HG02798 (cell line): ENCODE measurements around the gene NPAS3.

Experiments
- ATAC-seq: cut with Tn5 transposase; IDR thresholded peaks from one replicate; pipeline ENCODE4 v1.9.1; 2021; ENCODE audit warnings: mild to moderate bottlenecking; ENCODE audit not compliant: unreplicated experiment, poor library complexity

Gene NPAS3

DNA sequence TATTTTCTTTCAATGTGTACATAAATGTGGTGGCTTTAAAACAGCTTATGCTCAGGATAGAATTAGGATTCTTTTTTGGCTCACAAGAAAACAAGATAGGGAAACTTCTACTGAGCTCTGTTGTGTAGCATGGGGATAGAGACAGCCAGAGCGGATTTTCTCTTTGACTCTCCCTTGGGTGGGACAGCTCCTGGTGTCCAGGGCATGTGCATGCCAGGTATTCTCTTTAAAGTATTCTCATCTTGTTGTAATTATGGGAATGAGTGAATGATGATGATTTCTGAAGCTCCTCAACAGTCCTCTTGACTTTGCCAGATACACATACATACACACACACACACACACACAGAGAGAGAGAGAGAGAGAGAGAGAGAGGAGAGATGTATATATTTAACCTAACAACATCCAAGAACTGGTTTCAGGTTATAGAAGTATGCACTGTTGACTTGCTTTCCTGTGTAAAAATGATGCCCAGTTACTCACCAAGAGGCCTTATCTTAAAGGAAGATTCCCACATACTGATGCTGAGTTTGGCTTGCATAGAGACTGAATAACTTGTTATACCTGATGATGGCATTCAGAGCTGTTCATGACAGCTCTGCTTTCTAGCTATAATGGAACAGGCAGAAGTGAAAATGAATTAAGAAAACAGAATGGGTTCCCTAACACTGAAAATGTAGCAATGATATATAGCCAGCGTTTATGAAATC, 624.7 kb downstream of the NPAS3 start:
- ATAC-seq: no peak

DNA sequence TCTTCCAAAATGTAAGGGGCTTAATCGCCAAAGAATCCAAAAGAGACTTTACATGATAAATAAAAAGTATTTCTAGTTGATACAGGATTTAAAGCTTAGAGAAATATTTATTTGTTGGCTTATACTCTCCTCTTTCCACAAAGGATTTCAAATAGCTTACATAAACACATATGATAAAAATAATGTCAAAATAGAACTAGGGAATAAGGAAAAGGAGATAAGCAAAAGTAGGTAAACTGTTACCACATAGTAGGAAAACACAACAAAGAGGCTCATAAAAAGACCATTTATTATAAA, 625.2 kb downstream of the NPAS3 start:
- no peak for ATAC-seq

DNA sequence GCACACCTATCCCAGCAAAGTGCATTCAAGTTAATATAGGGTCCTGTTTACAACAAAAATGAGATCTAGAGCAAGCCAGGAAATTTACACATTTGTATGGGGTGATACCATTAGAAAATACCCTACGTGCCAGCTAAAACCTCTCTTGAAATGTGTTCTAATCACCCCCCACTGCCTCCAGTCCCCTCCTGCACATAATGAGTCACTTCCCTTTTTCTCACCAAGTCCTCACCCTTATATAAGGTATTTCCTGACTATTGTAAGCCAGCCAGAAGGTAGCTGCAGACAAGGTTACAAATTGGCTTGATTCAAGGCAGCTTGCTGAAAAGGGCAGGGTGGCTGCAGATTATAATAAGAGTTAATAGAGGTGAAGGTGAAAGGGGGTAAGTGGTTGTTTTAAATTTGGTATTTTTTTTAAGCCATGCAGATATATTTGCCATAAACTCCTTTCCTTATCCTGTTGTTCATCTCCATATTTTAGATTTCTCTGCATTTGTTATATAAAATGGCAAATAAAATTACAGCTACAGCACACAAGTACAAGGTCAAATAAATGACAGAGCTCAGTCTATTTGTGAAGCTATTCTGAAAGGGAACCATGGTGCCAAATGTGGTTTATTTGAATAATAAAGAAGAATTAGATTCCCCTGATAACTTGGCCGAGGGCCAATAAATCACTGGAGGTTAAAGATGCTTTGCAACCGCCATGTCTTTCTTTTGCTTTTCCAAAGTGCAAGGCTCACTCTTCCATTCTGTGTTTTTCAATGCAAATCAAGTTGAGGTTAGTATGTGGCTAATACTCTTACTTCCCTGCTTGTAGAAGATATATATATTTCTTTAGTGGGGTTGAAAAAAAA, 626.3 kb downstream of the NPAS3 start:
- ATAC-seq: peak; percentile 68

DNA sequence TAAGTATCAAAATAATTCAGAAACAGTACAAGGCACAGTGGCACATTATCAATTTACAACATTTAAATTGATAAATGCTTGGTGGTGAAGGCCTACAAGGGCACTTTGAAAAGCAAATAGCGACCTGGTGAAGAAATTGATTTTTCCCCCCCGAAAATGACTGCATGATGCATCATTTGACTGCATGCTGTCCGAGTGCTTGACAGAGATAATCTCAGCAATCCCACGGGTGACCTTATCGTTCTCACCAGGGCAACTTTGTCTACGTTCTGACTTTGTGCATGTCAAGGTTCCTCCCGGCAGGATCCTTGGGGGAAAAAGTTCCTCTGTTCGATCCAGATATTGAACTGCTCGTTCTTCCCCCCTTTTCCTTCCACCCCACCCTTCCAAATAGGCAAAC, 627.4 kb downstream of the NPAS3 start:
- ATAC-seq: no peak

DNA sequence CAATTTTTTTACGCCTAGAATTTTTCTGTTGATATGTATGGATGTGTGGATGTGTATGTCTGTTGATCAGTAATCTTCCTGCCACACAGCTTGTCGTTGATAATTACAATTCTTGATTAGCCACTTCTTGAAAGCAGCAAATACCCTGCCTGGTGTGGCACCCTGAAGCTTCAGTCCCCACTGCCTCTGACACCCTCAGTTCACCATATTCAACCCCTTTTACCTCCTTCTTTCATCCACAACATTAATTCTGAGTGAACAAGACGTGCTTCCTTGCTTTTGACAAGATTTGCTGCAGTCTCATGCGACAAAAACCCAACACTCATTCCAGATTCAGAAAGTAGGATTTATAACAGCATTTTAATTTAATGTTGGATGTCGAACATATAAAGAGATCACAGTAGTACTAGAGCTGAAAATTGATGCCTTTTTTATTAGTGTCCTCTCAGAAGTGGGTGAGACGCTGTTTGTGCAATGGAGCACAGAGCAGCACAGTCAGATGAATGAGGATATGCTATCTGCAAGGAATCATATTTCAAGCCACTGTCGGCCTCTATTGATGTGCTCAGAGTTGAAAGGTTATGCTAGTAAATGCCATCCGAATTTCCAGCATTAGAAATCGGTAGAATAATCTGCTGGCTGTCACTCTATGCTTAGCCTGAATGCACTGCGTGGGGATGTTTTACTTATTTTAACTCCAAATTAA, 628.5 kb downstream of the NPAS3 start:
- no peak for ATAC-seq

DNA sequence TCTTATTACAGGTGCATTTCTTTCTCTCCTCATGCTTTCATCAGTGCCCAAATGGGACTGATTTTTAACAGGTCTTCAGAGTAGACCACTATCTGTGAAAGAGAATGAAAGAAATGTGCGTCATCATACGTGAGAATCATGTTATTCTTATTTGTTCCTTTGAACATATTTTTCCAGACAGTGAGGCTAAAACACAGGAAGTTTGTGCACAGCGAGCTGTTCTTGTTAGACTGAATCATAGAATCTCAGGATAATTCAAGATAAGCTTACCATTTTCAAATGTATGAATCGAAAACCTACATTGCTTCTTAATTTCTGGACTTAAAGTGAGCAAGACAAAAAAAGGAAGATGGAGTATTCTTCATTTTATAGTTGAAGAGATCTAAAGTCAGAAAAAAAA, 629.1 kb downstream of the NPAS3 start:
- ATAC-seq: no peak

DNA sequence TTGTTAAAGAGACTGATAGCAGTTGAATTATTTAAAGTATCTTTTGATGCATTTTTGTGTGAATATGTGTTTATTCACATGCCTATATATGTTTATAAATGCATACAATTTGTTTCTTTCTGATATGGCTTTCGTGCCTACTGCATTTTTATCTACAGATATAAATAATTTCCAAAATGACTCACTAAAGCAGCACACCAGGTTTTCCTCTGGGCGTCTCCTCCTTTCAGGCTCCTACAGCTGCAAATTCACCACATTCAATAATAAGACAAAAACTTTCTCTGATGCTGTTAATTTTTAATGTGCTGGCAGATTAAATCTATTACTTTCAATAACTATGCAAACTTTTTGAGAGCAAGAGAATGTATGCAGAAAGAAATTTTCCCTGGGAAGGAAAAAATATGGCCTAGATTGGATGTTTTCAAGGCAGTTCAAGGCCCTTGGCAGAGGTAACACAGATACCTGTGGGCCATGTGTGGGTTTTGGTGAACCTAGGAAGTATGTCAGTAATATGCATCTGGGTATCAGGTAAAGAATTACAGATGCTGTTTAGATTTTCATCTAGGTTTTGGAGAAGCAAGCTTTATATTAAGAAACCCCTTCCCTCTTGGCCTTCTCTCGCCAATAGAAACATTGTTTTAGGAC, 630.4 kb downstream of the NPAS3 start:
- no peak for ATAC-seq

DNA sequence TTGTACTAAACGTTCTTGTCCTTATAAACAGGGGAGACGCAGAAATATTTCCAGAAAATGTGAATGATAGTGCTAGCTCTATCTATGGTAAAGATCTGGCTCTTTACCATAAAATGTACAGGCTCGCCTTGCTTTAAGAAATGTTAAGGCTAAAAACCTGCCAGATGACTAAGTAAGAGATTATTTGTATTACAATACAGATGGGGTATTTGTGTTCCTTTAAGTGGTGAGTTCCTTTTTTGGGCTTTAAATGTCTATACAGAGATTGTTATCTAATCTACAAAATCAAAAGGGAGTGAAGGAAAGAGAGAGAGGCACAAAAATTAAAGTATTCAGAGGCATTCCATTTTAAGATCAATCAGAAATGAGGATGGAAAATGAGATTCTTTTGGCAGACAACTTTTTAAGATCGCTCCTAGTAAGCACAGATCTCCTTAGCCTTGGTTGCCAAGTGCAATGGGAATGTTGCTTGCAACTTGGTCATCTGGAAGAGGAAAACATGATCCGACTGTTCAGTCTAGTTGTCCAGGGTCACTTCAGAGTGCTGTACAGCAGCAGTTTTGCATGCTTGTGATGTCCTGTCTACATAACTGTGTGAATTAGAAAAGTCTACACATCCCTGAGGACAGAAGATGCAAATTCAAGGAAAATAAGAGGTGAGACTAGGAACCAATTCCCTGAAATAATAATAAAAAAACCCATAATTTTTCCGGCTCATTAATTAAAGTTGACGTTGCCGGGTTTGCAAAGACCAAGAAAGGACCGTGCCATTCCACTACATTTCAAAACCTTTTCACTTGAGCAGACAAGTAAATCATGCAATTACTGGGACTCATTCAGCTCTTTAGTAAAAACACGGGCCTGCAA, 631.4 kb downstream of the NPAS3 start:
- ATAC-seq: no peak

DNA sequence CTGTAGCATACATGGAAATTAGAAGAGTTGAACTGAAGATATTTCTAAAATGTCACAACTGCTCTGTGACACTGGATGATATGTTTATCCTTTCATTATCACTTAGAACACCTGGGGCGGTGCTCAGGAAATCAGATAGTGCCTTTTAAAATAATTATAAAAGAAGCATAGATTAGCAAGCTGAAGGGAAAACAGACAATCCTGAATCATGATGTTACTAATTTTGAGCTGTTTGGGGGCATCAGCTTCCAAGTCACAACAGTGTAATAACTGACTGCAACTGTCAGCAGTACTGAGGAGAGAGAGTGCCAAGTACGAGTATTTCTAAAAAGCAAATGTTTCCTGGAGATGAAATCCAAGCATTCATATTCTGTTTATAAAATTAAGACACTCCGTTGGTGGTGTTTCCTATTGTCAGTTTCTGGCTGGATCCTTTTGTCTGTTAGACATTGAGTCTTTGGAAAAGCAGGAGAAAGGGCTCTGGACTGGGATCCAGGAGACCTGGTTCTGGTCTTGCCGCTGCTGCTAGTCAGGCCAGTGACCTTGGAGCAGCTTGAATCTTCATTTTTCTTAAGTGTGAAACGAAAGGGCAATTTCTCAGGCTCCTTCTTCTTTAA, 632.1 kb downstream of the NPAS3 start:
- ATAC-seq: no peak

DNA sequence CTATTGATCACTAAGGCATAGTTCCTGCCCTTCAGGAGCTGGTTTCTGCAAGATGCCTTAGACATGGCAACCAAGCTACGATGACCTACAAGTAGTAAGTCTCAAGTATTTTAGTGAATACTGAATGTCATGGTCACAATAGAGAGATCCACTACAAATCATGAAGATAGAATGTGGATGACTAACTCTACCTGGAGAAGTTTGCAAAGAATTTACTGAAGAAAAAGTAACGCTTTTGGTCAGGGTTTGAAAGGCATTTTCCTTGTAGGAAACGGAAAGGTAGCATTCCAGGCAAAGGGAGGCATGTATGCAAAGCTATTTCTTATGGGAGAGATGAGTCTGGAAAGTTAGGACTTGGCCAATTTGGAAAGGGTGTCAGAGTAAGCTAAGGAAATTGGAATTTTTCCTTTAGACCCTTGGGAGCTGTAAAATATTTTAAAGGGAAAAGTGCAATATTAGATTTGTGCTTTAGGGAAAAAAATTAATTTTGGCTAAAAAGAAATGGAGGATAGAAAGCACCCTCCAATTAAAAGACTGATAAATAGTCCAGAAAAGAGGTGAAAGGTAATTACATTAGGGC, 634.7 kb downstream of the NPAS3 start:
- no peak for ATAC-seq

DNA sequence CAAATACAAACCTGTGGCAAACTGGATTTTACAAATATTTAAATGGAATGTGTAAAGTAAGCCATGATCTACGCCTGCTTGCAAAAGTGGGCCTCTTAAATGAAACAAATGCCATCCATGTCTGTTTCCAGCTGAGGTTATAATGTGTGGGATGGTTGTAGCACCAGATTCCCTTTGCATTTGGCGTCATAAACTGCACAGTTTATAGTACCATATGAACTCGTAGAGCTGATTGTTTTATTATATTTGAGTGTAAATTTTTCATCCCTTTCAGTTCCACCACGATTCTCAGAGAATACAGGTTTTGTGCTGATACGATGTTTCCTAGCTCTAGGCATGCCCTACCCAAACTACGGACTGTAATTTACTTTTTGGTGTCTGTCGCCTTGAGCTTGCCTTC, 637.3 kb downstream of the NPAS3 start:
- ATAC-seq: no peak

DNA sequence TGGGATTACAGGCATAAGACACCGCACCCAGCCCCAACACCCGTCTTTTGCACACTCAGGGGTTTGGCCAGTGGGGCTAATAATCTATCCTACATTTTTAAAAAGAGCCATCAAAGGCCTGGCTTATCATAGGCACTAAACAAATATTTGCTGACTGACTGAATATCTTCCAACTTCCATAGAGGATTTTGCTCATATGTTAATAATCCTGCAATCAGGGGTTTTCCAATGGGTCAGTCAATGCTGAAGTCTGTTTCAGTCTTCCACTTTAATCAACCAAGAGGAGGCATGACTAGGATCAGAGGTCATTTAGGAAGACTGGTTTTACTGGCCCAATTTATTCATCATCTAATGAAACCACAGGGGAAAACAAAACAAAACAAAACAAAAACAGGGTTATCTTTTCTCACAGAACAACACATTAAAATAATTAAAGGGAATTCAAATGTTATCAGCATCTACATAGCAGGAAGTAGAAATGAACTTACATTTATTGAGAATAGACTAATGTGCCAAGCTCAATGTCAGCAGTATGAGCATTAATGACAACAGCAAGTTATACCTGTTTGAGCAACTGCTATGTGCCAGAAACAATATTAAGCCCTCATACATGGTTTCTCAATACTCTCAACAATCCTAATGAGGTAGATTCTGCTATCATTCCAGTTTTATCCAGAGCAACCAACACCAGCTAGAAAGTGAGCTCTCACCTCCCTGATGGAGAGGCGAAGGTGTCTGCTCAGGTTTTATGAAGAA, 640.0 kb downstream of the NPAS3 start:
- ATAC-seq: no peak

DNA sequence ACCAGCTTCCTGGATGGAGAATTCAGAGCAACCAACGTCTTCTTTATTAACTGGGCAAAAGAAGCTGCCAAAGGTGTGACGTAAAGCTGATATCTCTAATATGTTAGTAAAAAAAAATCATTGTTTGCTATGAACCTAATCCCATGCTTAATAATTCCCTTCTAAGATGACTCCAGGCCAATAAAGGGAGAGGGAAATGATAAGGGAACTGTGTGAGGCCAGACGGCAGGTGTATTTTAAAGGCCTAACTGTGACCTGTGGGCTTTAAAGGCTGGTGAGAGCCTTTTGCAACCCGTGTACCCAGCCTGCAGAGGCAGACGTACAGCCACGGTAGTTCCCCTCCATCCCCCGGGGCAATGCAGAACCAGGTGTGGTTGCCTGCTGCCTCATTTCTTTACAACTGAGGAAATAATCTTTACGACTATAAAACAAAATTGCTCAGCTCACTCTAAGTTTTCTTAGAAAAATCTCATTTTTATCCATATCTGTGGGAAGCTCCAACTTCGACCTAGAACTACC, 641.6 kb downstream of the NPAS3 start:
- no peak for ATAC-seq

DNA sequence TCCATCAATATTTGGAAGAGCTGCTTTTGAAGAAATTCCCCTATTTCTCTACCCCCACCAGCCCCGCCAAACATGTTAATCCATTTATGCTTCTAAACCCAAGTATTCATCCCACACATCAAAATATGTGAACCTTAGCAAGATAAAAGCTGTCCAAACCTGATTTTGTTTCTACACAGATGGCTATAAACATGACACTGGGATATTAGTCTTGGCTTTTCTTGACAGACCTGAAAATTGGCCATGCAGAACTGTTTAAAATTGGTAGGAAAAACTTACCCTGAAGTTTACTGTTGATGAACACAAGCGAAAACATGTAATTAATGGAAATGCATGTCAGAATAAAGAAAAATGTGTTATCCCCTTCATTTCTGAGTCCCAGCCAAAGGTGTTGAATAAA, 642.2 kb downstream of the NPAS3 start:
- ATAC-seq: no peak

DNA sequence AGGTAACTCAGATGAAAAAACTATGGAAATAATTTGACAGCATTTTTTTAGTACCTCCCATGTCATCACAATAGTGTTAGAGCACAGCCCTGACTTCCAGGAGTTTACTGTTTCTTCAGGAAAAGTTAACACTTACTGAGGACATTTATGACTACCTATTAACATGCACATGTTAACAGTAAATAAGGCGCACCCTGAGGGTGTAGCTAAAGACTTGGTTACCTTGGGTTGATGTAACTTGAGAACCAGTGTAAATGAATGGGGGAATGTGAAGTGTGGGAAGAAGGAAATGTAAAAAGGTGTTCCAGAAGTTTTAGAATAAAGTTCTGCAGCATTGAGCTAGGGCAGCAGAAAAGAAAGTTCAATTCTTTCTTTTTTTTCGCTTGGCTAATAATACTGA, 646.0 kb downstream of the NPAS3 start:
- ATAC-seq: no peak

DNA sequence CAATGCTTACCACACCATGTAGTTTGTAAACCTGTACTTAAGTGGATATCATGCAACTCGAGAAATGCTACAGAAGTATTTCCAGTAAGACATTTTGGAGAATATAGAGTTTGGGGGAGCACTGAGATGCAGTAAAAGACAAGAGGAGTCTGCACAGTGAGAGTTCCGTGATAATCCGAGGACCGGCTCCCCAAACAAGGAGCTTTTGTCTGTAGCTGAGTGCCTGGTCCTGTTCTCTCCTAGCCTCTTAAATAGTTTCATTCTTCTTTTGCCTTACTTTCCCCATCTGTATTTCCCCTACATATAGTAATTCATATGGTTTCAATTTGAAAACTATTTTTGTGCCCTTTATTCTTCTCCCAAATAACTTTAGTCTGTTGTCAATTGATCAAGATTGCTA, 648.1 kb downstream of the NPAS3 start:
- ATAC-seq: no peak

DNA sequence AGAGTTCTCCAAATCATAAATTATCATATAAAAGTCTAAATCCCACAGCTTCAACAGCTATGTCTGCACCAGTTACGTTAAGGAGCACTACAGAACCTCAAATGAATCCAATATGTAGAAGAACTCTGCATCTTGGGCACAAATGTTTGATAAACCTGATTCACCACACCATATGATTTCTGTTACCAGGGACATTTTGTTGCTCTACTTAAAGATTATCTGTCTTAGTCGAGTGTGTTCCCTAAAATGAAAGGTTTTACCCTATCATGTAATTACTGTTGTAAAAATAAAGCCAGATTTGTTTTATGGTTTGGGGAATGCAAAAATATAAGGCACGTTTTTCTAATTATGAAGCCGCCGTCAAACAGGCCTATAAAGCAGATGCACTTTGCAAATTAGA, 649.1 kb downstream of the NPAS3 start:
- no peak for ATAC-seq

DNA sequence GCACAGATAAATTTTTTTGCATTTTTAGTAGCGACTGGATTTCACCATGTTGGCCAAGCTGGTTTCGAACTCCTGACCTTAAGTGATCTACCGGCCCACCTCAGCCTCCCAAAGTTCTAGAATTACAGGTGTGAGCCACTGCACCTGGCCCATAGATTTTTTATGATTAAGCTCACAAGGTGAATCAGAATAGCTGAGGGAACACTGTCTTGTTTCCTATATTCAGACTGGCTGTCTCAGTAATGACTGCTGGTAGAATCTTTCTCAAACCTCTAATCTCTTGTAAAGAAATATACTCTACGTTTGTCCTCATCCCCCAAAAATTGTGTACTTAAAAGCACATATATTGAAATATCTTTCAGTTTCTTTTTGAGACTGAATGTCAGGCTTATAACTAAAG, 650.1 kb downstream of the NPAS3 start:
- ATAC-seq: no peak
